Muscle layer of colon (tissue), 2 donors: Measurements from ENCODE around the gene HDAC3.

Experiments used
- H3K27ac ChIP-seq: one replicate; pipeline ENCODE4 v1.7.0; 2013; ENCODE audit warnings: low read depth, mild to moderate bottlenecking, low read length, moderate library complexity
- H3K27me3 ChIP-seq, 2 donors: one replicate each; pipeline ENCODE4 v1.7.0; 2013; ENCODE audit warnings: low read length in 2 of 2, mild to moderate bottlenecking in 2 of 2; ENCODE audit not compliant: insufficient read depth in 2 of 2, control insufficient read depth in 1 of 2
- H3K36me3 ChIP-seq: one replicate; pipeline ENCODE4 v1.7.0; 2013; ENCODE audit warnings: mild to moderate bottlenecking, low read length; ENCODE audit not compliant: insufficient read depth
- H3K4me1 ChIP-seq: one replicate; pipeline ENCODE4 v1.7.0; 2013; ENCODE audit warnings: mild to moderate bottlenecking, low read length; ENCODE audit not compliant: insufficient read depth
- H3K4me3 ChIP-seq, 2 donors: one replicate each; pipeline ENCODE4 v1.7.0; 2013; ENCODE audit warnings: low read length in 2 of 2, low read depth in 1 of 2, mild to moderate bottlenecking in 1 of 2, moderate library complexity in 1 of 2
- H3K9ac ChIP-seq: one replicate; pipeline ENCODE4 v1.7.0; 2013; ENCODE audit warnings: low read length
- H3K9me3 ChIP-seq: one replicate; pipeline ENCODE4 v1.7.0; 2013; ENCODE audit warnings: mild to moderate bottlenecking, low read length
- donor health status: abdominal sarcoma.
- donor health status: Adenocarcinoma of cecum.

Gene HDAC3

GRCh38 chr5:141636413-141637122 lies at the start of gene HDAC3, which contains the start of gene RELL2:
HDAC3 (minus strand) TSS chr5:141636849; CDS start chr5:141636790, 59 bp downstream.
RELL2 (plus strand) TSS chr5:141636997; CDS start chr5:141638226, 1,229 bp downstream.
- peak within 1 kb of the TSS; percentile 85 to 92 for H3K4me3 ChIP-seq
- H3K4me1 ChIP-seq: peaks cover 21% of the 10 kb centered on the region

GRCh38 chr5:141685591-141685990 lies 48.9 kb upstream of the HDAC3 start:
- Histone ChIP-seq H3K27me3 (no peaks in the 10 kb centered on the region), H3K9ac (no peak overlapping the region), H3K9me3 (peaks cover 4% of the 10 kb centered on the region), H3K4me3 (no peak overlapping the region), H3K4me1 (peaks cover 12% of the 10 kb centered on the region), H3K36me3 (no peaks in the 10 kb centered on the region), H3K27ac (no peak overlapping the region)

More at GRCh38 chr5:141636413-141637122, at the start of gene HDAC3, which contains the start of gene RELL2:
- Histone ChIP-seq H3K36me3 (peaks cover 15% of the 10 kb centered on the region), H3K9me3 (no peaks in the 10 kb centered on the region), H3K27me3 (peaks cover 3 to 14% of the 10 kb centered on the region in 2 donors), H3K27ac (peak within 1 kb of the TSS; percentile 69), H3K9ac (peak within 1 kb of the TSS; percentile 40)

GRCh38 chr5:141683596-141684141 lies 47.0 kb upstream of the HDAC3 start:
- H3K4me3 ChIP-seq: no peak overlapping the region
- H3K27me3 ChIP-seq: peaks cover 0 to 4% of the 10 kb centered on the region in 2 donors
- peaks cover 4% of the 10 kb centered on the region for H3K9me3 ChIP-seq
- H3K27ac ChIP-seq: no peak overlapping the region
- H3K36me3 ChIP-seq: no peaks in the 10 kb centered on the region
- H3K4me1 ChIP-seq: peaks cover 12% of the 10 kb centered on the region
- no peak overlapping the region for H3K9ac ChIP-seq

- H3K4me1 ChIP-seq: peaks cover 12% of the 10 kb centered on the region
- peaks cover 4% of the 10 kb centered on the region for H3K9me3 ChIP-seq
- H3K4me3 ChIP-seq: peak within 1 kb of the TSS; percentile 21 to 57
- H3K27me3 ChIP-seq: peaks cover 0 to 4% of the 10 kb centered on the region in 2 donors
- no peaks in the 10 kb centered on the region for H3K36me3 ChIP-seq
- H3K27ac ChIP-seq: peak within 1 kb of the TSS; percentile 23
- H3K9ac ChIP-seq: peak within 1 kb of the TSS; percentile 27
These were observed 45.3 kb upstream of the HDAC3 start, which contains the start of gene ARAP3 for GRCh38 chr5:141681695-141682641. ARAP3 (minus strand) TSS chr5:141682230; CDS start chr5:141680486, 1,744 bp downstream.

- Histone ChIP-seq H3K4me3 (peak overlapping the region; percentile 21 to 57), H3K4me1 (peaks cover 12% of the 10 kb centered on the region), H3K27ac (no peak overlapping the region), H3K9ac (peak overlapping the region; percentile 27), H3K9me3 (peaks cover 4% of the 10 kb centered on the region), H3K27me3 (peaks cover 0 to 4% of the 10 kb centered on the region in 2 donors), H3K36me3 (no peaks in the 10 kb centered on the region)
These were observed 44.6 kb upstream of the HDAC3 start for GRCh38 chr5:141681295-141681694.

- Histone ChIP-seq H3K27ac (no peak overlapping the region), H3K4me3 (no peak overlapping the region), H3K27me3 (peaks cover 0 to 4% of the 10 kb centered on the region in 2 donors), H3K4me1 (peaks cover 12% of the 10 kb centered on the region), H3K9me3 (peaks cover 4% of the 10 kb centered on the region), H3K9ac (no peak overlapping the region), H3K36me3 (no peaks in the 10 kb centered on the region)
These were observed 44.1 kb upstream of the HDAC3 start for GRCh38 chr5:141680751-141681201.

GRCh38 chr5:141680178-141680577 lies 43.5 kb upstream of the HDAC3 start:
- H3K36me3 ChIP-seq: no peaks in the 10 kb centered on the region
- H3K9me3 ChIP-seq: peaks cover 4% of the 10 kb centered on the region
- no peak overlapping the region for H3K27ac ChIP-seq
- H3K4me3 ChIP-seq: no peak overlapping the region
- peaks cover 0 to 4% of the 10 kb centered on the region in 2 donors for H3K27me3 ChIP-seq
- peaks cover 12% of the 10 kb centered on the region for H3K4me1 ChIP-seq
- H3K9ac ChIP-seq: no peak overlapping the region

GRCh38 chr5:141677415-141677814 lies 40.8 kb upstream of the HDAC3 start:
- H3K4me3 ChIP-seq: no peak overlapping the region
- peaks cover 0 to 4% of the 10 kb centered on the region in 2 donors for H3K27me3 ChIP-seq
- no peaks in the 10 kb centered on the region for H3K36me3 ChIP-seq
- H3K4me1 ChIP-seq: peaks cover 9% of the 10 kb centered on the region
- peaks cover 4% of the 10 kb centered on the region for H3K9me3 ChIP-seq
- H3K9ac ChIP-seq: no peak overlapping the region
- H3K27ac ChIP-seq: no peak overlapping the region

GRCh38 chr5:141675672-141676071 lies 39.0 kb upstream of the HDAC3 start:
- no peaks in the 10 kb centered on the region for H3K36me3 ChIP-seq
- H3K9ac ChIP-seq: no peak overlapping the region
- H3K4me3 ChIP-seq: no peak overlapping the region
- H3K27ac ChIP-seq: no peak overlapping the region
- no peaks in the 10 kb centered on the region for H3K9me3 ChIP-seq
- no peaks in the 10 kb centered on the region for H3K4me1 ChIP-seq
- peaks cover 0 to 4% of the 10 kb centered on the region in 2 donors for H3K27me3 ChIP-seq

- no peaks in the 10 kb centered on the region for H3K27me3 ChIP-seq
- no peaks in the 10 kb centered on the region for H3K4me1 ChIP-seq
- no peak overlapping the region for H3K27ac ChIP-seq
- no peaks in the 10 kb centered on the region for H3K36me3 ChIP-seq
- H3K9me3 ChIP-seq: no peaks in the 10 kb centered on the region
- H3K4me3 ChIP-seq: no peak overlapping the region
- no peak overlapping the region for H3K9ac ChIP-seq
These were observed 38.1 kb upstream of the HDAC3 start for GRCh38 chr5:141674747-141675146.
